HG02759 (cell line): ENCODE data around the gene NDUFA1.
"Not testable (repeated sequence)": the region's sequence is repeated elsewhere in the genome, so short reads cannot be mapped to it uniquely, and the experiment has no call there.

Source experiments
- ATAC-seq: cut with Tn5 transposase; IDR thresholded peaks from one replicate; pipeline ENCODE4 v1.9.1; 2021; ENCODE audit warnings: mild to moderate bottlenecking, moderate library complexity; ENCODE audit not compliant: unreplicated experiment

The NDUFA1 gene

GRCh38 chrX:119899125-119899524 lies 27.5 kb downstream of the NDUFA1 start:
- no peak for ATAC-seq

- ATAC-seq, result no peak
These were observed 29.3 kb downstream of the NDUFA1 start for GRCh38 chrX:119900976-119901375.

- ATAC-seq, result no peak
These were observed 44.7 kb downstream of the NDUFA1 start for GRCh38 chrX:119916310-119916709.

GRCh38 chrX:119917877-119918276 lies 46.2 kb downstream of the NDUFA1 start:
- no peak for ATAC-seq

- no peak for ATAC-seq
These were observed 48.4 kb downstream of the NDUFA1 start for GRCh38 chrX:119919835-119920585.

- ATAC-seq, result not testable (repeated sequence)
These were observed 50.8 kb downstream of the NDUFA1 start for GRCh38 chrX:119922391-119922790.
